K562 (cell line): ENCODE data around the gene DDX5. TPM values are rescaled to one million over a fixed set of nuclear protein-coding genes. Genes with fewer than 3 reads are reported as not detected.

ENCODE experiments used
- ATAC-seq: fragments of 200-7000 bp; cut with Tn5 transposase; 3 replicates; pipeline ENCODE4 v1.9.1; 2020; ENCODE audit warnings: moderate library complexity
- BruUV-seq: library from RNA; stranded (reverse); fragments of 400-500 nt; replicated peaks from 2 replicates; lab custom pipeline; 2021; lab: Mats Ljungman, UMichigan
- CTCF ChIA-PET: fragments of 300-600 bp; formaldehyde crosslinking; extraction: SDS; loops from one replicate; lab custom pipeline; 2021; ENCODE audit warnings: low intra/inter-chr PET ratio; lab: Yijun Ruan, JAX
- POLR2A ChIA-PET: fragments of 300-600, 350-650 bp; sonication (Branson Sonifier 250); formaldehyde crosslinking; extraction: SDS; loops from one replicate; lab custom pipeline; 2021; ENCODE audit warnings: antibody characterized with exemption, inconsistent platforms; lab: Yijun Ruan, JAX
- DNase-seq, 4 experiments: peaks; one replicate each; pipeline versions ENCODE4 v3.0.0 to v3.0.0-alpha.2; 2011 to 2018; ENCODE audit warnings: low spot score in 3 of 4, mixed read lengths in 3 of 4; ENCODE audit errors: extremely low read depth in 1 of 4
- FAIRE-seq: peaks from 2 replicates; lab custom pipeline; 2011; peaks lifted over from hg19 to GRCh38; lab: Jason Lieb, UNC
- H2AFZ ChIP-seq: 2 replicates; pipeline ENCODE4 v1.6.0; 2011; ENCODE audit warnings: low read depth, low read length, control low read depth, inconsistent platforms
- H3K27ac ChIP-seq: fragments of 200-600 bp; 3 replicates; pipeline ENCODE4 v1.8.0; 2011; ENCODE audit warnings: low read depth, mild to moderate bottlenecking, control low read depth, inconsistent platforms, low read length, moderate library complexity, mixed read lengths; ENCODE audit errors: extremely low read depth
- H3K27me3 ChIP-seq, 2 experiments: fragments of 300-600 bp in 1 of 2; 2 replicates in 1 of 2; 3 replicates in 1 of 2; pipeline versions ENCODE4 v1.6.0 to v1.8.0; 2011; ENCODE audit warnings: inconsistent platforms in 2 of 2, low read length in 2 of 2, mild to moderate bottlenecking in 1 of 2, mixed read lengths in 1 of 2, moderate library complexity in 1 of 2; ENCODE audit not compliant: control insufficient read depth in 2 of 2, insufficient read depth in 2 of 2
- H3K36me3 ChIP-seq: fragments of 300-600 bp; 3 replicates; pipeline ENCODE4 v1.8.0; 2011; ENCODE audit warnings: mild to moderate bottlenecking, low read length, inconsistent platforms; ENCODE audit not compliant: control insufficient read depth, insufficient read depth
- H3K4me1 ChIP-seq, 2 experiments: fragments of 200-600 bp in 1 of 2; replicated peaks in 1 of 2; 2 replicates in 1 of 2; 3 replicates in 1 of 2; pipeline versions ENCODE4 v1.5.1 to v1.8.0; 2011; ENCODE audit warnings: inconsistent platforms in 2 of 2, low read length in 2 of 2, mild to moderate bottlenecking in 1 of 2, mixed read lengths in 1 of 2, moderate library complexity in 1 of 2; ENCODE audit not compliant: control insufficient read depth in 2 of 2, insufficient read depth in 2 of 2
- H3K4me2 ChIP-seq: 2 replicates; pipeline ENCODE4 v1.6.1; 2011; ENCODE audit warnings: low read length, control low read depth, inconsistent platforms, mixed read lengths; ENCODE audit not compliant: insufficient read depth
- H3K4me3 ChIP-seq: fragments of 200-600 bp; sonication (generic), shearing (Covaris generic); 2 replicates; pipeline ENCODE4 v1.5.1; 2016; ENCODE audit warnings: control low read depth, inconsistent platforms
- H3K79me2 ChIP-seq: fragments of 200-600 bp; 3 replicates; pipeline ENCODE4 v1.8.0; 2011; ENCODE audit warnings: low read length, inconsistent platforms; ENCODE audit not compliant: control insufficient read depth, insufficient read depth
- H3K9ac ChIP-seq, 2 experiments: 2 replicates each; pipeline versions ENCODE4 v1.6.0 to v1.6.1; 2011; ENCODE audit warnings: low read depth in 2 of 2, low read length in 2 of 2, control low read depth in 1 of 2, inconsistent platforms in 1 of 2, mild to moderate bottlenecking in 1 of 2, mixed read lengths in 1 of 2; ENCODE audit not compliant: insufficient read depth in 1 of 2
- H3K9me1 ChIP-seq: one replicate; pipeline ENCODE4 v1.6.0; 2011; ENCODE audit warnings: inconsistent platforms, mild to moderate bottlenecking, low read length, moderate library complexity; ENCODE audit not compliant: control insufficient read depth, insufficient read depth
- H3K9me3 ChIP-seq: replicated peaks from 2 replicates; pipeline ENCODE4 v1.5.1; 2011; ENCODE audit warnings: low read depth, low read length, inconsistent platforms; ENCODE audit not compliant: control insufficient read depth, insufficient read depth
- H4K20me1 ChIP-seq: replicated peaks from 2 replicates; pipeline ENCODE4 v1.6.1; 2011; ENCODE audit warnings: low read length, inconsistent platforms, mixed read lengths; ENCODE audit not compliant: control insufficient read depth, insufficient read depth
- C11orf30 ChIP-seq: fragments of 450-650 bp; IDR thresholded peaks from 2 replicates; pipeline ENCODE4 v1.6.1; 2016; ENCODE audit warnings: low read depth, mild to moderate bottlenecking
- MAFF ChIP-seq: IDR thresholded peaks from 2 replicates; pipeline ENCODE4 v1.6.1; 2012; ENCODE audit warnings: low read length, improper control_type of control experiment
- MAFG ChIP-seq: fragments of 450-650 bp; conservative IDR thresholded peaks from 2 replicates; pipeline ENCODE4 v1.6.1; 2016; ENCODE audit warnings: missing genetic modification characterization, missing compliant biosample characterization
- MAFK ChIP-seq: IDR thresholded peaks from 2 replicates; pipeline ENCODE4 v1.6.1; 2011; ENCODE audit warnings: low read length, improper control_type of control experiment
- RBM14 ChIP-seq: fragments of 200-400 bp; formaldehyde crosslinking; IDR thresholded peaks from 2 replicates; pipeline ENCODE4 v1.6.1; 2018; ENCODE audit warnings: low read depth, mild to moderate bottlenecking, low read length, moderate library complexity, borderline replicate concordance; ENCODE audit not compliant: insufficient read depth
- ZNF316 ChIP-seq: fragments of 450-650 bp; IDR thresholded peaks from 2 replicates; pipeline ENCODE4 v1.6.1; 2016
- WGBS: fragments of 100-300 bp; shearing (Covaris generic); methylation state at CpG from one replicate; pipeline ENCODE4 v1.1.6; 2016; ENCODE audit warnings: low coverage, mixed read lengths; ENCODE audit not compliant: insufficient coverage; ENCODE audit errors: missing lambda C conversion rate; 5-methylcytosine and 5-hydroxymethylcytosine counted together
- in situ Hi-C: fragments of 300-500 bp; cut with MboI; formaldehyde crosslinking; loops from 4 replicates; pipeline ENCODE4 v1.15.0; 2018; ENCODE audit warnings: inconsistent platforms, mixed read lengths
- intact Hi-C: fragments of 100-400 bp; cut with micrococcal nuclease; formaldehyde crosslinking; loops from 2 replicates; pipeline ENCODE4 v1.14.2; 2022
- polyA plus RNA-seq, 8 experiments: library from polyadenylated mRNA; depleted of rRNA in 4 of 8; stranded (reverse) in 5 of 8; unstranded in 3 of 8; fragments of >200 nt; fragmentation: Nextera tagmentation in 2 of 8; fragmentation: Illumina TruSeq in 1 of 8; extraction: Ambion mirVana in 2 of 8; extraction: Trizol in 1 of 8; gene quantifications; 2 replicates each; pipeline versions ENCODE4 v1.2.1 to v1.2.3, GENCODE V29; 2011 to 2014; ENCODE audit warnings: inconsistent platforms in 1 of 8, missing spikeins in 1 of 8
- total RNA-seq, 7 experiments: library from RNA; depleted of rRNA in 6 of 7; stranded (reverse); fragments of >200 nt in 6 of 7; fragmentation: Illumina TruSeq in 2 of 7; extraction: Trizol in 2 of 7; gene quantifications; 2 replicates each; pipeline versions ENCODE4 v1.2.1 to v1.2.3, GENCODE V29; 2011 to 2021; ENCODE audit warnings: low replicate concordance in 1 of 7
- TF ChIP-seq, protein P1 (sequence below): fragments of 450-650 bp; IDR thresholded peaks from 2 replicates; pipeline ENCODE4 v1.6.1; 2018; ENCODE audit not compliant: partially characterized antibody
- TF ChIP-seq, protein P2 (sequence below): sonication (generic); formaldehyde crosslinking; IDR thresholded peaks from 2 replicates; pipeline ENCODE4 v1.5.0; 2020; ENCODE audit warnings: missing genetic modification reagents

DDX5 gene
- total and polyA plus RNA-seq, 9 of the 15 experiments (the other 6 are each of a cell fraction or from before 2014, with no cell fraction given) = 306 to 1,639 (median 604) TPM

GRCh38 chr17:64544742-64545141 is 38.7 kb upstream of the DDX5 start:
- H4K20me1 ChIP-seq = no peaks in the 10 kb centered on the region
- no peak for DNase-seq
- H3K4me3 ChIP-seq = no peak overlapping the region
- H3K4me1 ChIP-seq = peaks cover 6 to 8% of the 10 kb centered on the region in 2 experiments; a peak in 4 of 5 replicates
- intact Hi-C loops = no loop called here
- no peaks in the 10 kb centered on the region for H3K79me2 ChIP-seq
- WGBS = 70% methylated on average over 2 of the region's 2 CpGs
- no peaks in the 10 kb centered on the region for H3K27me3 ChIP-seq
- FAIRE-seq = no peak
- H3K36me3 ChIP-seq = peaks cover 38% of the 10 kb centered on the region
- TF ChIP-seq, protein P1, sequence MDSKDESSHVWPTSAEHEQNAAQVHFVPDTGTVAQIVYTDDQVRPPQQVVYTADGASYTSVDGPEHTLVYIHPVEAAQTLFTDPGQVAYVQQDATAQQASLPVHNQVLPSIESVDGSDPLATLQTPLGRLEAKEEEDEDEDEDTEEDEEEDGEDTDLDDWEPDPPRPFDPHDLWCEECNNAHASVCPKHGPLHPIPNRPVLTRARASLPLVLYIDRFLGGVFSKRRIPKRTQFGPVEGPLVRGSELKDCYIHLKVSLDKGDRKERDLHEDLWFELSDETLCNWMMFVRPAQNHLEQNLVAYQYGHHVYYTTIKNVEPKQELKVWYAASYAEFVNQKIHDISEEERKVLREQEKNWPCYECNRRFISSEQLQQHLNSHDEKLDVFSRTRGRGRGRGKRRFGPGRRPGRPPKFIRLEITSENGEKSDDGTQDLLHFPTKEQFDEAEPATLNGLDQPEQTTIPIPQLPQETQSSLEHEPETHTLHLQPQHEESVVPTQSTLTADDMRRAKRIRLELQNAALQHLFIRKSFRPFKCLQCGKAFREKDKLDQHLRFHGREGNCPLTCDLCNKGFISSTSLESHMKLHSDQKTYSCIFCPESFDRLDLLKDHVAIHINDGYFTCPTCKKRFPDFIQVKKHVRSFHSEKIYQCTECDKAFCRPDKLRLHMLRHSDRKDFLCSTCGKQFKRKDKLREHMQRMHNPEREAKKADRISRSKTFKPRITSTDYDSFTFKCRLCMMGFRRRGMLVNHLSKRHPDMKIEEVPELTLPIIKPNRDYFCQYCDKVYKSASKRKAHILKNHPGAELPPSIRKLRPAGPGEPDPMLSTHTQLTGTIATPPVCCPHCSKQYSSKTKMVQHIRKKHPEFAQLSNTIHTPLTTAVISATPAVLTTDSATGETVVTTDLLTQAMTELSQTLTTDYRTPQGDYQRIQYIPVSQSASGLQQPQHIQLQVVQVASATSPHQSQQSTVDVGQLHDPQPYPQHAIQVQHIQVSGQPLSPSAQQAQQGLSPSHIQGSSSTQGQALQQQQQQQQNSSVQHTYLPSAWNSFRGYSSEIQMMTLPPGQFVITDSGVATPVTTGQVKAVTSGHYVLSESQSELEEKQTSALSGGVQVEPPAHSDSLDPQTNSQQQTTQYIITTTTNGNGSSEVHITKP = no peak
- TF ChIP-seq MAFF (peak; percentile 71), C11orf30 (peak; percentile 67), MAFG (peak; percentile 45), ZNF316 (peak; percentile 77), RBM14 (no peak), MAFK (peak; percentile 56; the same call in 1 of the 2 replicates)
- TF ChIP-seq, protein P2, sequence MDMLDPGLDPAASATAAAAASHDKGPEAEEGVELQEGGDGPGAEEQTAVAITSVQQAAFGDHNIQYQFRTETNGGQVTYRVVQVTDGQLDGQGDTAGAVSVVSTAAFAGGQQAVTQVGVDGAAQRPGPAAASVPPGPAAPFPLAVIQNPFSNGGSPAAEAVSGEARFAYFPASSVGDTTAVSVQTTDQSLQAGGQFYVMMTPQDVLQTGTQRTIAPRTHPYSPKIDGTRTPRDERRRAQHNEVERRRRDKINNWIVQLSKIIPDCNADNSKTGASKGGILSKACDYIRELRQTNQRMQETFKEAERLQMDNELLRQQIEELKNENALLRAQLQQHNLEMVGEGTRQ (CRISPR knock-in tag) = no peak
- TF ChIP-seq, all 486 proteins: peak for 5
- Histone ChIP-seq H2AFZ (no peak overlapping the region), H3K9me1 (no peaks in the 10 kb centered on the region), H3K9me3 (no peaks in the 10 kb centered on the region), H3K9ac (no peak overlapping the region), H3K4me2 (no peak overlapping the region), H3K27ac (no peak overlapping the region)
- in situ Hi-C loops = no loop called here
- BruUV-seq = no TSS peak
- POLR2A ChIA-PET = interaction anchor here (1.0 to 1.8 kb wide), 4 partner anchors 11 to 38 kb away, joined by 3 to 7 read pairs (median 4); partner anchors contain the start of genes CEP95 and DDX5
- ATAC-seq = no peak
- CTCF ChIA-PET = no interaction called here
